Panc1 (cell line): ENCODE results near the gene NMUR1.

Experiments
- POLR2AphosphoS5 ChIP-seq: IDR thresholded peaks from 2 replicates; pipeline ENCODE4 v1.6.1; 2012; ENCODE audit warnings: mild to moderate bottlenecking, low read depth, low read length, moderate library complexity
- TCF7L2 ChIP-seq: IDR thresholded peaks from 2 replicates; pipeline ENCODE4 v1.6.1; 2011; ENCODE audit warnings: mild to moderate bottlenecking, low read depth, low read length, inconsistent platforms
- TF ChIP-seq, protein P1 (sequence below): fragments of 450-650 bp; IDR thresholded peaks from 2 replicates; pipeline ENCODE4 v1.5.1; 2017; ENCODE audit warnings: mild to moderate bottlenecking
- TF ChIP-seq, protein P2 (sequence below), 2 experiments: IDR thresholded peaks; 2 replicates each; pipeline ENCODE4 v1.6.1; 2011 to 2012; ENCODE audit warnings: low read depth in 2 of 2, control low read depth in 1 of 2, low read length in 1 of 2, mild to moderate bottlenecking in 1 of 2, moderate library complexity in 1 of 2; ENCODE audit not compliant: insufficient read depth in 1 of 2

DNA sequence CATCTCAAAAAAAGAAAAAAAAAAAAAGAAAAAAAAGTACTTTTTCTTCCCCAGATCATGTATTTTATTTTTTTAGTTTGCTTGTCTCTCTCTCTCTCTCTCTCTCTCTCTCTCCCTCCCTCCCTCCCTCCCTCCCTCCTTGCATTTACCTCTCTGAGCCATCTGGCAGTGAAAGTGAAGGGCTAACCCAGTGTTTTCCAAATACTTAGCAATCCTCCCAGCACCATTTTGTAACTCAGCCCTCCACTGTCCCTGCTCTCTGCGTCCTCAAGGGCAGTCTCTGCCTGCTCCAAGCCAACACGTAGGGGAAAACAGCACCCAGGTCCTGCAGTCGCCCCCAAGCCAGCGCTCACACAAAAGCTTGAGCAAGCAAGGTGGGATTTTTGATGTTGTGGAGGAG is 42.9 kb upstream of the NMUR1 start:
- TF ChIP-seq, protein P1, sequence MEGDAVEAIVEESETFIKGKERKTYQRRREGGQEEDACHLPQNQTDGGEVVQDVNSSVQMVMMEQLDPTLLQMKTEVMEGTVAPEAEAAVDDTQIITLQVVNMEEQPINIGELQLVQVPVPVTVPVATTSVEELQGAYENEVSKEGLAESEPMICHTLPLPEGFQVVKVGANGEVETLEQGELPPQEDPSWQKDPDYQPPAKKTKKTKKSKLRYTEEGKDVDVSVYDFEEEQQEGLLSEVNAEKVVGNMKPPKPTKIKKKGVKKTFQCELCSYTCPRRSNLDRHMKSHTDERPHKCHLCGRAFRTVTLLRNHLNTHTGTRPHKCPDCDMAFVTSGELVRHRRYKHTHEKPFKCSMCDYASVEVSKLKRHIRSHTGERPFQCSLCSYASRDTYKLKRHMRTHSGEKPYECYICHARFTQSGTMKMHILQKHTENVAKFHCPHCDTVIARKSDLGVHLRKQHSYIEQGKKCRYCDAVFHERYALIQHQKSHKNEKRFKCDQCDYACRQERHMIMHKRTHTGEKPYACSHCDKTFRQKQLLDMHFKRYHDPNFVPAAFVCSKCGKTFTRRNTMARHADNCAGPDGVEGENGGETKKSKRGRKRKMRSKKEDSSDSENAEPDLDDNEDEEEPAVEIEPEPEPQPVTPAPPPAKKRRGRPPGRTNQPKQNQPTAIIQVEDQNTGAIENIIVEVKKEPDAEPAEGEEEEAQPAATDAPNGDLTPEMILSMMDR: no peak
- TF ChIP-seq POLR2AphosphoS5 (no peak), TCF7L2 (no peak)
- TF ChIP-seq, protein P2, sequence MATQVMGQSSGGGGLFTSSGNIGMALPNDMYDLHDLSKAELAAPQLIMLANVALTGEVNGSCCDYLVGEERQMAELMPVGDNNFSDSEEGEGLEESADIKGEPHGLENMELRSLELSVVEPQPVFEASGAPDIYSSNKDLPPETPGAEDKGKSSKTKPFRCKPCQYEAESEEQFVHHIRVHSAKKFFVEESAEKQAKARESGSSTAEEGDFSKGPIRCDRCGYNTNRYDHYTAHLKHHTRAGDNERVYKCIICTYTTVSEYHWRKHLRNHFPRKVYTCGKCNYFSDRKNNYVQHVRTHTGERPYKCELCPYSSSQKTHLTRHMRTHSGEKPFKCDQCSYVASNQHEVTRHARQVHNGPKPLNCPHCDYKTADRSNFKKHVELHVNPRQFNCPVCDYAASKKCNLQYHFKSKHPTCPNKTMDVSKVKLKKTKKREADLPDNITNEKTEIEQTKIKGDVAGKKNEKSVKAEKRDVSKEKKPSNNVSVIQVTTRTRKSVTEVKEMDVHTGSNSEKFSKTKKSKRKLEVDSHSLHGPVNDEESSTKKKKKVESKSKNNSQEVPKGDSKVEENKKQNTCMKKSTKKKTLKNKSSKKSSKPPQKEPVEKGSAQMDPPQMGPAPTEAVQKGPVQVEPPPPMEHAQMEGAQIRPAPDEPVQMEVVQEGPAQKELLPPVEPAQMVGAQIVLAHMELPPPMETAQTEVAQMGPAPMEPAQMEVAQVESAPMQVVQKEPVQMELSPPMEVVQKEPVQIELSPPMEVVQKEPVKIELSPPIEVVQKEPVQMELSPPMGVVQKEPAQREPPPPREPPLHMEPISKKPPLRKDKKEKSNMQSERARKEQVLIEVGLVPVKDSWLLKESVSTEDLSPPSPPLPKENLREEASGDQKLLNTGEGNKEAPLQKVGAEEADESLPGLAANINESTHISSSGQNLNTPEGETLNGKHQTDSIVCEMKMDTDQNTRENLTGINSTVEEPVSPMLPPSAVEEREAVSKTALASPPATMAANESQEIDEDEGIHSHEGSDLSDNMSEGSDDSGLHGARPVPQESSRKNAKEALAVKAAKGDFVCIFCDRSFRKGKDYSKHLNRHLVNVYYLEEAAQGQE (IDR thresholded peaks at IDR 0.05; ENCODE audit: insufficient read depth in 1 of 2, low read depth in 2 of 2, low read length in 1 of 2): no peak
